ENCODE measurements around the gene NF2.

Gene NF2

DNA sequence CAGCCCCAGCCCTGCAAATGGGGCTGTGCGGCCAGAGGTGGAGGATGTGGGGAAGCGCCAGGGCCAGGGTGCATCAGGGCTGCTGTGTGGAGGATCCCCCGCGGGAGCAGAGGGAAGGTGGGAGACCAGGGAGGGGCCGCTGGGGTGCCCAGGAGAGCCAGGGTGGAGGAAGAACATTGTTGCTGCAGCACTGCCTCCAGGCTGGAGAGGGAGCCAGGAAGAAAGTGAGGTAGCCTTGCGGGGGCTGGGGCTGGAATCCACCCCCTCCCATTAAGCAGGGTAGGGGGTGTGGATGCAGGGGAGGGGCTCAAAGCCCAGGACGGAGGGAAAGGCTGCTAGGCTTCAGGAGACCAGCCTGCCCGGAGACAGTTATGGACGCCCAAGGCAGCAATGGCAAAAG is 131.4 kb downstream of the NF2 start:
- no peak overlapping the region for H3K9ac ChIP-seq (ENCODE audit: low read depth, low read length, poor library complexity, severe bottlenecking)
- H3K4me2 ChIP-seq (ENCODE audit: low read depth, low read length, poor library complexity, severe bottlenecking) = no peak overlapping the region
- H3K27me3 ChIP-seq (ENCODE audit: insufficient read depth, low read length, poor library complexity, severe bottlenecking) = no peaks in the 10 kb centered on the region
- no peaks in the 10 kb centered on the region for H3K79me2 ChIP-seq (ENCODE audit: insufficient read depth, low read length)
- no peaks in the 10 kb centered on the region for H3K9me3 ChIP-seq (ENCODE audit: insufficient read depth, low read depth, low read length)
- no peak overlapping the region for H2AFZ ChIP-seq (ENCODE audit: low read length)
- no peaks in the 10 kb centered on the region for H4K20me1 ChIP-seq (ENCODE audit: insufficient read depth, low read length, poor library complexity, severe bottlenecking)
- H3F3A ChIP-seq (ENCODE audit: low read depth) = no peaks in the 10 kb centered on the region
- H3K4me1 ChIP-seq (ENCODE audit: insufficient read depth, low read length, poor library complexity, severe bottlenecking) = no peaks in the 10 kb centered on the region
- TF ChIP-seq EZH2phosphoT487 (IDR thresholded peaks at IDR 0.05; ENCODE audit: borderline replicate concordance) = no peak
- H3K36me3 ChIP-seq (ENCODE audit: insufficient read depth, low read length) = no peaks in the 10 kb centered on the region
- H3K9me2 ChIP-seq (replicated peaks; ENCODE audit: low read depth, low read length) = no peaks in the 10 kb centered on the region
- H3K4me3 ChIP-seq (ENCODE audit: low read length, poor library complexity, severe bottlenecking) = no peak overlapping the region

DNA sequence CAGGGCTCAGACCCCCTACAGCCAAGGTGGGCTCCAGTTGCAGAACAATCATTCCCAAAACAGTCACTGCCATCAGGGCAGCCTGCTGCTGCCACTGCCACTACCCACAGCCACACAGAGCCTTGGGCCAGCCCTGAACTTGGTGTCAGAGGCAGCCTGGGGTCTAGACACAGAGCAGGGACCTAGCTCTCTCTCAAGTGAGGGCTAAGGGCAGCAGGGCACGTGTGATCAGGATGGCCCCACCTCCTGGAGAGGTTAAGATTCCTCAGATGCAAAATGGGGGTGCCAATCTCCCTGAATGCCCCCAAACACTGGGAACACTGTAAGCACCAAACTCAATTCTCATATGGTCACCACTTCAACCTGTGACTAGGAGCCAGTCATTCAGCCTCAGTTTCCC is 132.0 kb downstream of the NF2 start:
- Histone ChIP-seq H3K36me3 (ENCODE audit: insufficient read depth, low read length) (no peaks in the 10 kb centered on the region), H4K20me1 (ENCODE audit: insufficient read depth, low read length, poor library complexity, severe bottlenecking) (no peaks in the 10 kb centered on the region), H3K27me3 (ENCODE audit: insufficient read depth, low read length, poor library complexity, severe bottlenecking) (no peaks in the 10 kb centered on the region), H3K9me3 (ENCODE audit: insufficient read depth, low read depth, low read length) (no peaks in the 10 kb centered on the region), H3K9ac (ENCODE audit: low read depth, low read length, poor library complexity, severe bottlenecking) (no peak overlapping the region), H3K4me3 (ENCODE audit: low read length, poor library complexity, severe bottlenecking) (no peak overlapping the region), H3K9me2 (replicated peaks; ENCODE audit: low read depth, low read length) (no peaks in the 10 kb centered on the region), H2AFZ (ENCODE audit: low read length) (no peak overlapping the region), H3K4me1 (ENCODE audit: insufficient read depth, low read length, poor library complexity, severe bottlenecking) (no peaks in the 10 kb centered on the region), H3F3A (ENCODE audit: low read depth) (no peaks in the 10 kb centered on the region), H3K79me2 (ENCODE audit: insufficient read depth, low read length) (no peaks in the 10 kb centered on the region), H3K4me2 (ENCODE audit: low read depth, low read length, poor library complexity, severe bottlenecking) (no peak overlapping the region)
- TF ChIP-seq, protein P1, sequence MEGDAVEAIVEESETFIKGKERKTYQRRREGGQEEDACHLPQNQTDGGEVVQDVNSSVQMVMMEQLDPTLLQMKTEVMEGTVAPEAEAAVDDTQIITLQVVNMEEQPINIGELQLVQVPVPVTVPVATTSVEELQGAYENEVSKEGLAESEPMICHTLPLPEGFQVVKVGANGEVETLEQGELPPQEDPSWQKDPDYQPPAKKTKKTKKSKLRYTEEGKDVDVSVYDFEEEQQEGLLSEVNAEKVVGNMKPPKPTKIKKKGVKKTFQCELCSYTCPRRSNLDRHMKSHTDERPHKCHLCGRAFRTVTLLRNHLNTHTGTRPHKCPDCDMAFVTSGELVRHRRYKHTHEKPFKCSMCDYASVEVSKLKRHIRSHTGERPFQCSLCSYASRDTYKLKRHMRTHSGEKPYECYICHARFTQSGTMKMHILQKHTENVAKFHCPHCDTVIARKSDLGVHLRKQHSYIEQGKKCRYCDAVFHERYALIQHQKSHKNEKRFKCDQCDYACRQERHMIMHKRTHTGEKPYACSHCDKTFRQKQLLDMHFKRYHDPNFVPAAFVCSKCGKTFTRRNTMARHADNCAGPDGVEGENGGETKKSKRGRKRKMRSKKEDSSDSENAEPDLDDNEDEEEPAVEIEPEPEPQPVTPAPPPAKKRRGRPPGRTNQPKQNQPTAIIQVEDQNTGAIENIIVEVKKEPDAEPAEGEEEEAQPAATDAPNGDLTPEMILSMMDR (conservative IDR thresholded peaks at IDR 0.05; ENCODE audit: low read length) = no peak
- no peak for TF ChIP-seq EZH2phosphoT487 (IDR thresholded peaks at IDR 0.05; ENCODE audit: borderline replicate concordance)

- Histone ChIP-seq H3K4me2 (ENCODE audit: low read depth, low read length, poor library complexity, severe bottlenecking) (no peak overlapping the region), H4K20me1 (ENCODE audit: insufficient read depth, low read length, poor library complexity, severe bottlenecking) (no peaks in the 10 kb centered on the region), H3K9ac (ENCODE audit: low read depth, low read length, poor library complexity, severe bottlenecking) (no peak overlapping the region)
These were observed 134.1 kb downstream of the NF2 start for GRCh38 chr22:29737251-29738117.

More at GRCh38 chr22:29737251-29738117, 134.1 kb downstream of the NF2 start:
- Histone ChIP-seq H3K36me3 (ENCODE audit: insufficient read depth, low read length) (no peaks in the 10 kb centered on the region), H3K4me3 (ENCODE audit: low read length, poor library complexity, severe bottlenecking) (no peak overlapping the region), H3K9me3 (ENCODE audit: insufficient read depth, low read depth, low read length) (no peaks in the 10 kb centered on the region), H3K79me2 (ENCODE audit: insufficient read depth, low read length) (no peaks in the 10 kb centered on the region), H2AFZ (ENCODE audit: low read length) (no peak overlapping the region), H3K4me1 (ENCODE audit: insufficient read depth, low read length, poor library complexity, severe bottlenecking) (no peaks in the 10 kb centered on the region), H3K9me2 (replicated peaks; ENCODE audit: low read depth, low read length) (no peaks in the 10 kb centered on the region), H3F3A (ENCODE audit: low read depth) (no peaks in the 10 kb centered on the region), H3K27me3 (ENCODE audit: insufficient read depth, low read length, poor library complexity, severe bottlenecking) (no peaks in the 10 kb centered on the region)
- no peak for TF ChIP-seq EZH2phosphoT487 (IDR thresholded peaks at IDR 0.05; ENCODE audit: borderline replicate concordance)
- TF ChIP-seq, protein P1 (conservative IDR thresholded peaks at IDR 0.05; ENCODE audit: low read length) = no peak
